ENCODE data around the gene FAM217A.

FAM217A gene

GRCh38 chr6:4084444-4085331 lies 5.8 kb upstream of the FAM217A start:
- no peak for FAIRE-seq

- FAIRE-seq: no peak
These were observed 4.3 kb downstream of the FAM217A start for GRCh38 chr6:4074478-4075235.

- no peak for FAIRE-seq
These were observed 7.6 kb downstream of the FAM217A start for GRCh38 chr6:4071330-4071729.

- FAIRE-seq: no peak
These were observed 9.7 kb downstream of the FAM217A start for GRCh38 chr6:4069199-4069598.

GRCh38 chr6:4067673-4068072 lies 11.3 kb downstream of the FAM217A start:
- no peak for FAIRE-seq

- FAIRE-seq: no peak
These were observed 12.7 kb downstream of the FAM217A start for GRCh38 chr6:4066029-4066755.

- FAIRE-seq: no peak
These were observed 19.7 kb downstream of the FAM217A start for GRCh38 chr6:4059115-4059777.

GRCh38 chr6:4057036-4057435 lies 21.9 kb downstream of the FAM217A start:
- FAIRE-seq: no peak

GRCh38 chr6:4055420-4056041 lies 23.4 kb downstream of the FAM217A start:
- FAIRE-seq: peak; percentile 68

- FAIRE-seq: no peak
These were observed 29.7 kb downstream of the FAM217A start for GRCh38 chr6:4049246-4049645.

- no peak for FAIRE-seq
These were observed 37.5 kb downstream of the FAM217A start for GRCh38 chr6:4041480-4041879.

- no peak for FAIRE-seq
These were observed 39.6 kb downstream of the FAM217A start for GRCh38 chr6:4039348-4039747.

- FAIRE-seq: no peak
These were observed 42.4 kb downstream of the FAM217A start for GRCh38 chr6:4036581-4036980.

- FAIRE-seq: no peak
These were observed 46.5 kb downstream of the FAM217A start for GRCh38 chr6:4032475-4032874.

- no peak for FAIRE-seq
These were observed 47.5 kb downstream of the FAM217A start for GRCh38 chr6:4031442-4031841.

GRCh38 chr6:4030669-4031068 lies 48.3 kb downstream of the FAM217A start:
- no peak for FAIRE-seq

- FAIRE-seq: no peak
These were observed 49.2 kb downstream of the FAM217A start for GRCh38 chr6:4029687-4030086.

GRCh38 chr6:4028051-4028450 lies 50.9 kb downstream of the FAM217A start:
- FAIRE-seq: no peak

GRCh38 chr6:4025681-4026080 lies 53.3 kb downstream of the FAM217A start:
- no peak for FAIRE-seq

GRCh38 chr6:4023240-4023639 lies 55.7 kb downstream of the FAM217A start:
- FAIRE-seq: no peak

GRCh38 chr6:4021854-4022695 lies 56.9 kb downstream of the FAM217A start:
- FAIRE-seq: no peak

Measured in islet of Langerhans (tissue), 1 donor.